Thyroid gland (tissue), 4 donors: ENCODE measurements around the gene ELMO1.

Experiments
- POLR2A ChIP-seq, 2 donors: fragments of 450-650 bp; IDR thresholded peaks; one replicate each; pipeline ENCODE4 v1.6.1; 2017; ENCODE audit warnings: antibody characterized with exemption in 2 of 2, mild to moderate bottlenecking in 2 of 2, moderate library complexity in 1 of 2
- TF ChIP-seq, protein P1 (sequence below), 6 experiments: fragments of 200-600 bp in 3 of 6; fragments of 450-650 bp in 3 of 6; sonication (generic) in 3 of 6; IDR thresholded peaks; one replicate each; pipeline ENCODE4 v1.5.1; 2016 to 2019; ENCODE audit warnings: antibody characterized with exemption in 6 of 6, mild to moderate bottlenecking in 2 of 6, inconsistent platforms in 1 of 6, moderate library complexity in 1 of 6

GRCh38 chr7:36863901-36864701, 584.6 kb downstream of the ELMO1 start:
- TF ChIP-seq, protein P1, sequence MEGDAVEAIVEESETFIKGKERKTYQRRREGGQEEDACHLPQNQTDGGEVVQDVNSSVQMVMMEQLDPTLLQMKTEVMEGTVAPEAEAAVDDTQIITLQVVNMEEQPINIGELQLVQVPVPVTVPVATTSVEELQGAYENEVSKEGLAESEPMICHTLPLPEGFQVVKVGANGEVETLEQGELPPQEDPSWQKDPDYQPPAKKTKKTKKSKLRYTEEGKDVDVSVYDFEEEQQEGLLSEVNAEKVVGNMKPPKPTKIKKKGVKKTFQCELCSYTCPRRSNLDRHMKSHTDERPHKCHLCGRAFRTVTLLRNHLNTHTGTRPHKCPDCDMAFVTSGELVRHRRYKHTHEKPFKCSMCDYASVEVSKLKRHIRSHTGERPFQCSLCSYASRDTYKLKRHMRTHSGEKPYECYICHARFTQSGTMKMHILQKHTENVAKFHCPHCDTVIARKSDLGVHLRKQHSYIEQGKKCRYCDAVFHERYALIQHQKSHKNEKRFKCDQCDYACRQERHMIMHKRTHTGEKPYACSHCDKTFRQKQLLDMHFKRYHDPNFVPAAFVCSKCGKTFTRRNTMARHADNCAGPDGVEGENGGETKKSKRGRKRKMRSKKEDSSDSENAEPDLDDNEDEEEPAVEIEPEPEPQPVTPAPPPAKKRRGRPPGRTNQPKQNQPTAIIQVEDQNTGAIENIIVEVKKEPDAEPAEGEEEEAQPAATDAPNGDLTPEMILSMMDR (IDR thresholded peaks at IDR 0.05): no peak
- no peak for TF ChIP-seq POLR2A (IDR thresholded peaks at IDR 0.05)
